IMR-90 (cell line): ENCODE measurements around the gene HES4.

Source experiments
- BHLHE40 ChIP-seq: fragments of 150-350 bp; IDR thresholded peaks from 2 replicates; pipeline ENCODE4 v1.6.1; 2016; ENCODE audit warnings: mild to moderate bottlenecking, low read depth, low read length
- RAD21 ChIP-seq: IDR thresholded peaks from 2 replicates; pipeline ENCODE4 v1.6.1; 2012; ENCODE audit warnings: low read length, improper control_type of control experiment
- SMC3 ChIP-seq: fragments of 150-350 bp; IDR thresholded peaks from 2 replicates; pipeline ENCODE4 v1.6.1; 2016; ENCODE audit warnings: low read depth, mild to moderate bottlenecking, antibody characterized with exemption, low read length, moderate library complexity
- TF ChIP-seq, protein P1 (sequence below): conservative IDR thresholded peaks from 2 replicates; pipeline ENCODE4 v1.5.1; 2012; ENCODE audit warnings: mild to moderate bottlenecking, low read depth, low read length, improper control_type of control experiment

DNA sequence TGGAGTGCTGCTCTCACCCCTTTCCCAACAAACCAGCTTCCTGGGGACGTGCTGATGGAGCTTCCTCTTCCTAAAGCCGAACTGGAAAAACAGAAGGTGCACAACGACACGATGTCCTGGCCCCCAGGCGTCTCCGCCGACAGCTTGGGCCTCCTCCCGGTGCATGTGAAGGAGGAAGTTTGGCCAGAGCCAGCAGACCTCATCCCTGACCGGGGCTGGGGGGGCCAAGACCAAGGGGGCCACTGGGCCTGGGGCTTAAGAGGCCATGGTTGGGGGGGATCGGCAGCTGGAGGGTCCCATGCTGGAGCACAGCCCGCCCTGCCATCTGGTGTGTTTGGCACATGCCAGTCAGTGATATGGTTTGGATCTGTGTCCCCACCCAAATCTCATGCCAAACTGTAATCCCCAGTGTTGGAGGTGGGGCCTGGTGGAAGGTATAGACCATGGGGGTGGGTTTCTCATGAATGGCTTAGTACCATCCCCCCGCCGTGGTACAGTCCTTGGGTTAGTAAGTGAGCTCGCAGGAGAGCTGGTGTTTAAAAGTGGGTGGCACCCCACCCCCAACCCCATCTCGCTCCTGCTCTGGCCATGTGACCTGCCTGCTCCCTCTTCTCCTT, 6.4 kb downstream of the HES4 start:
- TF ChIP-seq, protein P1, sequence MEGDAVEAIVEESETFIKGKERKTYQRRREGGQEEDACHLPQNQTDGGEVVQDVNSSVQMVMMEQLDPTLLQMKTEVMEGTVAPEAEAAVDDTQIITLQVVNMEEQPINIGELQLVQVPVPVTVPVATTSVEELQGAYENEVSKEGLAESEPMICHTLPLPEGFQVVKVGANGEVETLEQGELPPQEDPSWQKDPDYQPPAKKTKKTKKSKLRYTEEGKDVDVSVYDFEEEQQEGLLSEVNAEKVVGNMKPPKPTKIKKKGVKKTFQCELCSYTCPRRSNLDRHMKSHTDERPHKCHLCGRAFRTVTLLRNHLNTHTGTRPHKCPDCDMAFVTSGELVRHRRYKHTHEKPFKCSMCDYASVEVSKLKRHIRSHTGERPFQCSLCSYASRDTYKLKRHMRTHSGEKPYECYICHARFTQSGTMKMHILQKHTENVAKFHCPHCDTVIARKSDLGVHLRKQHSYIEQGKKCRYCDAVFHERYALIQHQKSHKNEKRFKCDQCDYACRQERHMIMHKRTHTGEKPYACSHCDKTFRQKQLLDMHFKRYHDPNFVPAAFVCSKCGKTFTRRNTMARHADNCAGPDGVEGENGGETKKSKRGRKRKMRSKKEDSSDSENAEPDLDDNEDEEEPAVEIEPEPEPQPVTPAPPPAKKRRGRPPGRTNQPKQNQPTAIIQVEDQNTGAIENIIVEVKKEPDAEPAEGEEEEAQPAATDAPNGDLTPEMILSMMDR: no peak
- TF ChIP-seq BHLHE40: no peak
- no peak for TF ChIP-seq RAD21
- no peak for TF ChIP-seq SMC3
